Ureter (tissue), 1 donor: ENCODE measurements around the gene TXLNG. TPM values are rescaled to one million over a fixed set of nuclear protein-coding genes. Genes with fewer than 3 reads are reported as not detected.

Experiments
- DNase-seq: peaks from one replicate; pipeline ENCODE4 v3.0.0-alpha.2; 2020; ENCODE audit warnings: low spot score
- total RNA-seq: library from RNA; stranded (reverse); gene quantifications from one replicate; pipeline ENCODE4 v1.2.4, GENCODE V29; 2023
- donor health status: DM: yes; HTN: yes; CAD: no.

TXLNG gene
- total RNA-seq, 1 donor from 2014 or later: 16.8 TPM

- DNase-seq: no peak
These were observed 773 bp upstream of the TXLNG start for GRCh38 chrX:16785247-16786138.

GRCh38 chrX:16786791-16787735 is 797 bp downstream of the TXLNG start:
- DNase-seq: no peak

- DNase-seq: no peak
These were observed 2.2 kb downstream of the TXLNG start for GRCh38 chrX:16788477-16788876.

GRCh38 chrX:16796298-16796697 is 10.0 kb downstream of the TXLNG start:
- no peak for DNase-seq

GRCh38 chrX:16797358-16797757 is 11.1 kb downstream of the TXLNG start:
- DNase-seq: no peak

GRCh38 chrX:16797841-16798240 is 11.6 kb downstream of the TXLNG start:
- DNase-seq: no peak

GRCh38 chrX:16804923-16805464 is 18.7 kb downstream of the TXLNG start:
- no peak for DNase-seq

- no peak for DNase-seq
These were observed 21.3 kb downstream of the TXLNG start for GRCh38 chrX:16807548-16807947.

GRCh38 chrX:16807976-16808542 is 21.8 kb downstream of the TXLNG start:
- no peak for DNase-seq

GRCh38 chrX:16814597-16814996 is 28.3 kb downstream of the TXLNG start:
- no peak for DNase-seq

GRCh38 chrX:16819634-16820033 is 33.4 kb downstream of the TXLNG start:
- no peak for DNase-seq

GRCh38 chrX:16822723-16823122 is 36.5 kb downstream of the TXLNG start:
- DNase-seq: no peak

- DNase-seq: no peak
These were observed 39.2 kb downstream of the TXLNG start for GRCh38 chrX:16825264-16826035.

GRCh38 chrX:16826207-16826606 is 39.9 kb downstream of the TXLNG start:
- DNase-seq: no peak

- no peak for DNase-seq
These were observed 41.0 kb downstream of the TXLNG start for GRCh38 chrX:16827225-16827624.

GRCh38 chrX:16828124-16828908 is 42.0 kb downstream of the TXLNG start:
- DNase-seq: peak; percentile 53

- DNase-seq: no peak
These were observed 46.0 kb downstream of the TXLNG start for GRCh38 chrX:16832301-16832700.

- DNase-seq: no peak
These were observed 48.5 kb downstream of the TXLNG start for GRCh38 chrX:16834806-16835205.

- peak; percentile 47 for DNase-seq
These were observed 50.1 kb downstream of the TXLNG start for GRCh38 chrX:16836371-16836770.
